Measurements from ENCODE around the gene OIP5. TPM values are rescaled to one million over a fixed set of nuclear protein-coding genes. Genes with fewer than 3 reads are reported as not detected.

OIP5 gene
- total and polyA plus RNA-seq, 9 of the 15 experiments (the other 6 are each of a cell fraction or from before 2014, with no cell fraction given) = 8.3 to 54.8 (median 35.3) TPM

DNA sequence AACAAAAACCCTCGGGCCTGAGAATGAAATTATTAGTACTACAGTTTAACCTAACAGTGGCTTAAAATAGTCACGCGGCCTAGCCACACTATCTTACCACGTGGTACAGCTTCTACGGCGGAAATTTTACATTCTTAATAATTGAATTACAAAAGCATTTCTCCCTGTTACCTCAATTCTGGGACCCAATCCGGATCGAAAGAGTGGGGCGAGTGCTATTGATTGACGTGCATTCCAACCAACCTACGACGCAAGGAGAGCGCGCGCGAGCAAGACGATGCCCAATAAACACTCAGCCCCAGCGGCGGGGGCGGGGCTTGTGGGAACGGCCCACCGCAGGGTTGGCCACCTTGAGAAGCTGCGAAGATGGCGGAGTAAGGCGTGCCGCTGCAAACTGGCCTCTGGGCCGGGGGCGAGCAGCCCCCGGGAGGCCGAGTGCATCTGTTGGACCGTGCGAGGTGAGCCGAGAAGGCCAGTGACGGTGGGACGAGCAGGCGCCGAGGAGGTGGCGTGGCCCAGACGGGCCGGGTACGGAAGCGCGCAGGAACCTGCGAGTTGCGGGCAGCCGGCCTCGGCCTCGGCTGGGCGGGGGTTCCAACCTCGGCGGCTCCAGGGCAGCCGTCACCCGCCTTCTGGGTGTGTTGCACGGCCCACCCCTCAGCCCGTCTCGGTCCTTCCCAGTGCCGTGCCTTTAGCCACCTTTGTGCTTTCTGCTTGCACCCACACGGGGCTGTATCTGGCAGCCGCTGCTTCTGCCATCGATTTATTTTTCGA is 48.6 kb downstream of the OIP5 start (continued):
- TF ChIP-seq PCBP1 (IDR thresholded peaks at IDR 0.05; ENCODE audit: low read depth, low read length, poor library complexity, severe bottlenecking) (peak; percentile 67), CHD1 (IDR thresholded peaks at IDR 0.05; ENCODE audit: low read length) (peak; percentile 94), PHB (CRISPR knock-in tag; IDR thresholded peaks at IDR 0.05) (peak; percentile 80; the same call in 1 of the 2 replicates), CSDE1 (IDR thresholded peaks at IDR 0.05) (peak in 1 of 2 experiments; percentile 38; a peak in 1 of 4 replicates), YY1 (IDR thresholded peaks at IDR 0.05; ENCODE audit: borderline replicate concordance in 1 of 3, control insufficient read depth in 1 of 3, extremely low read depth in 1 of 3, insufficient read depth in 3 of 3, insufficient read length in 1 of 3, insufficient replicate concordance in 2 of 3, low read depth in 1 of 3, low read length in 2 of 3) (peak; percentile 74 to 97 (median 93)), SIX5 (IDR thresholded peaks at IDR 0.05; ENCODE audit: borderline replicate concordance in 1 of 2, insufficient read depth in 1 of 2, low read depth in 1 of 2, low read length in 2 of 2) (no peak), SIN3A (IDR thresholded peaks at IDR 0.05; ENCODE audit: borderline replicate concordance in 2 of 2, control insufficient read depth in 1 of 2, low read depth in 2 of 2, low read length in 2 of 2) (peak; percentile 82 to 90; a peak in 3 of 4 replicates), JUND (IDR thresholded peaks at IDR 0.05; ENCODE audit: borderline replicate concordance, low read depth, low read length) (no peak), JUND (tag; IDR thresholded peaks at IDR 0.05; ENCODE audit: borderline replicate concordance, low read depth, low read length) (0 out of 3 replicates have a peak, but pooled peaks have one; percentile 9), ZNF41 (CRISPR knock-in tag; conservative IDR thresholded peaks at IDR 0.05) (no peak), CREM (IDR thresholded peaks at IDR 0.05; ENCODE audit: low read depth) (peak; percentile 87), ZNF197 (CRISPR knock-in tag; IDR thresholded peaks at IDR 0.05; ENCODE audit: low read depth) (no peak)
- TF ChIP-seq, protein P1, sequence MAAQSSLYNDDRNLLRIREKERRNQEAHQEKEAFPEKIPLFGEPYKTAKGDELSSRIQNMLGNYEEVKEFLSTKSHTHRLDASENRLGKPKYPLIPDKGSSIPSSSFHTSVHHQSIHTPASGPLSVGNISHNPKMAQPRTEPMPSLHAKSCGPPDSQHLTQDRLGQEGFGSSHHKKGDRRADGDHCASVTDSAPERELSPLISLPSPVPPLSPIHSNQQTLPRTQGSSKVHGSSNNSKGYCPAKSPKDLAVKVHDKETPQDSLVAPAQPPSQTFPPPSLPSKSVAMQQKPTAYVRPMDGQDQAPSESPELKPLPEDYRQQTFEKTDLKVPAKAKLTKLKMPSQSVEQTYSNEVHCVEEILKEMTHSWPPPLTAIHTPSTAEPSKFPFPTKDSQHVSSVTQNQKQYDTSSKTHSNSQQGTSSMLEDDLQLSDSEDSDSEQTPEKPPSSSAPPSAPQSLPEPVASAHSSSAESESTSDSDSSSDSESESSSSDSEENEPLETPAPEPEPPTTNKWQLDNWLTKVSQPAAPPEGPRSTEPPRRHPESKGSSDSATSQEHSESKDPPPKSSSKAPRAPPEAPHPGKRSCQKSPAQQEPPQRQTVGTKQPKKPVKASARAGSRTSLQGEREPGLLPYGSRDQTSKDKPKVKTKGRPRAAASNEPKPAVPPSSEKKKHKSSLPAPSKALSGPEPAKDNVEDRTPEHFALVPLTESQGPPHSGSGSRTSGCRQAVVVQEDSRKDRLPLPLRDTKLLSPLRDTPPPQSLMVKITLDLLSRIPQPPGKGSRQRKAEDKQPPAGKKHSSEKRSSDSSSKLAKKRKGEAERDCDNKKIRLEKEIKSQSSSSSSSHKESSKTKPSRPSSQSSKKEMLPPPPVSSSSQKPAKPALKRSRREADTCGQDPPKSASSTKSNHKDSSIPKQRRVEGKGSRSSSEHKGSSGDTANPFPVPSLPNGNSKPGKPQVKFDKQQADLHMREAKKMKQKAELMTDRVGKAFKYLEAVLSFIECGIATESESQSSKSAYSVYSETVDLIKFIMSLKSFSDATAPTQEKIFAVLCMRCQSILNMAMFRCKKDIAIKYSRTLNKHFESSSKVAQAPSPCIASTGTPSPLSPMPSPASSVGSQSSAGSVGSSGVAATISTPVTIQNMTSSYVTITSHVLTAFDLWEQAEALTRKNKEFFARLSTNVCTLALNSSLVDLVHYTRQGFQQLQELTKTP (IDR thresholded peaks at IDR 0.05; ENCODE audit: low read depth in 1 of 2, partially characterized antibody in 2 of 2) = peak in 1 of 2 experiments; percentile 49
- TF ChIP-seq, protein P2, sequence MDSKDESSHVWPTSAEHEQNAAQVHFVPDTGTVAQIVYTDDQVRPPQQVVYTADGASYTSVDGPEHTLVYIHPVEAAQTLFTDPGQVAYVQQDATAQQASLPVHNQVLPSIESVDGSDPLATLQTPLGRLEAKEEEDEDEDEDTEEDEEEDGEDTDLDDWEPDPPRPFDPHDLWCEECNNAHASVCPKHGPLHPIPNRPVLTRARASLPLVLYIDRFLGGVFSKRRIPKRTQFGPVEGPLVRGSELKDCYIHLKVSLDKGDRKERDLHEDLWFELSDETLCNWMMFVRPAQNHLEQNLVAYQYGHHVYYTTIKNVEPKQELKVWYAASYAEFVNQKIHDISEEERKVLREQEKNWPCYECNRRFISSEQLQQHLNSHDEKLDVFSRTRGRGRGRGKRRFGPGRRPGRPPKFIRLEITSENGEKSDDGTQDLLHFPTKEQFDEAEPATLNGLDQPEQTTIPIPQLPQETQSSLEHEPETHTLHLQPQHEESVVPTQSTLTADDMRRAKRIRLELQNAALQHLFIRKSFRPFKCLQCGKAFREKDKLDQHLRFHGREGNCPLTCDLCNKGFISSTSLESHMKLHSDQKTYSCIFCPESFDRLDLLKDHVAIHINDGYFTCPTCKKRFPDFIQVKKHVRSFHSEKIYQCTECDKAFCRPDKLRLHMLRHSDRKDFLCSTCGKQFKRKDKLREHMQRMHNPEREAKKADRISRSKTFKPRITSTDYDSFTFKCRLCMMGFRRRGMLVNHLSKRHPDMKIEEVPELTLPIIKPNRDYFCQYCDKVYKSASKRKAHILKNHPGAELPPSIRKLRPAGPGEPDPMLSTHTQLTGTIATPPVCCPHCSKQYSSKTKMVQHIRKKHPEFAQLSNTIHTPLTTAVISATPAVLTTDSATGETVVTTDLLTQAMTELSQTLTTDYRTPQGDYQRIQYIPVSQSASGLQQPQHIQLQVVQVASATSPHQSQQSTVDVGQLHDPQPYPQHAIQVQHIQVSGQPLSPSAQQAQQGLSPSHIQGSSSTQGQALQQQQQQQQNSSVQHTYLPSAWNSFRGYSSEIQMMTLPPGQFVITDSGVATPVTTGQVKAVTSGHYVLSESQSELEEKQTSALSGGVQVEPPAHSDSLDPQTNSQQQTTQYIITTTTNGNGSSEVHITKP (IDR thresholded peaks at IDR 0.05; ENCODE audit: partially characterized antibody) = peak; percentile 49
- TF ChIP-seq, protein P3, sequence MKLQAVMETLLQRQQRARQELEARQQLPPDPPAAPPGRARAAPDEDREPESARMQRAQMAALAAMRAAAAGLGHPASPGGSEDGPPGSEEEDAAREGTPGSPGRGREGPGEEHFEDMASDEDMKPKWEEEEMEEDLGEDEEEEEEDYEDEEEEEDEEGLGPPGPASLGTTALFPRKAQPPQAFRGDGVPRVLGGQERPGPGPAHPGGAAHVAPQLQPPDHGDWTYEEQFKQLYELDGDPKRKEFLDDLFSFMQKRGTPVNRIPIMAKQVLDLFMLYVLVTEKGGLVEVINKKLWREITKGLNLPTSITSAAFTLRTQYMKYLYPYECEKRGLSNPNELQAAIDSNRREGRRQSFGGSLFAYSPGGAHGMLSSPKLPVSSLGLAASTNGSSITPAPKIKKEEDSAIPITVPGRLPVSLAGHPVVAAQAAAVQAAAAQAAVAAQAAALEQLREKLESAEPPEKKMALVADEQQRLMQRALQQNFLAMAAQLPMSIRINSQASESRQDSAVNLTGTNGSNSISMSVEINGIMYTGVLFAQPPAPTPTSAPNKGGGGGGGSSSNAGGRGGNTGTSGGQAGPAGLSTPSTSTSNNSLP (IDR thresholded peaks at IDR 0.05; ENCODE audit: borderline replicate concordance, low read depth, low read length) = peak; percentile 76; the same call in 1 of the 2 replicates

Data from K562 (cell line).